A549 (cell line): ENCODE results near the gene CIB4. TPM values are rescaled to one million over a fixed set of nuclear protein-coding genes. Genes with fewer than 3 reads are reported as not detected.

Experiments
- ATAC-seq, 2 experiments: fragments of 200-7000 bp in 1 of 2; fragments of >200 bp in 1 of 2; cut with Nextera tagmentation in 1 of 2; cut with Tn5 transposase in 1 of 2; 3 replicates each; pipeline versions ENCODE4 v1.8.0 to v1.9.1; 2018 to 2020; ENCODE audit warnings: mild to moderate bottlenecking in 1 of 2, moderate library complexity in 1 of 2
- CTCF ChIA-PET: fragments of 300-600 bp; sonication (Branson Sonifier 250); formaldehyde crosslinking; extraction: SDS; loops from one replicate; lab custom pipeline; 2021; ENCODE audit warnings: antibody characterized with exemption, inconsistent platforms; lab: Yijun Ruan, JAX
- POLR2A ChIA-PET: fragments of 350-600 bp; formaldehyde crosslinking; extraction: SDS; loops from one replicate; lab custom pipeline; 2021; ENCODE audit warnings: antibody characterized with exemption, inconsistent platforms; lab: Yijun Ruan, JAX
- DNase-seq, 2 experiments: peaks; one replicate each; pipeline versions ENCODE4 v3.0.0 to v3.0.0-alpha.2; 2011 to 2016; ENCODE audit warnings: low read depth in 1 of 2, low spot score in 1 of 2
- FAIRE-seq: peaks from 2 replicates; lab custom pipeline; 2011; peaks lifted over from hg19 to GRCh38; lab: Jason Lieb, UNC
- H3K27ac ChIP-seq, 2 experiments: fragments of >200 bp; sonication (Bioruptor Twin); formaldehyde crosslinking; 3 replicates each; pipeline ENCODE4 v1.5.1; 2016 to 2017
- H3K4me1 ChIP-seq: fragments of >200 bp; sonication (Bioruptor Twin); formaldehyde crosslinking; 3 replicates; pipeline ENCODE4 v1.6.1; 2016
- H3K4me2 ChIP-seq: fragments of >200 bp; sonication (Bioruptor Twin); formaldehyde crosslinking; 3 replicates; pipeline ENCODE4 v1.6.1; 2016
- H3K4me3 ChIP-seq: fragments of >200 bp; sonication (Bioruptor Twin); formaldehyde crosslinking; 3 replicates; pipeline ENCODE4 v1.5.1; 2016
- H3K9me3 ChIP-seq: fragments of >200 bp; sonication (Bioruptor Twin); formaldehyde crosslinking; 3 replicates; pipeline ENCODE4 v1.6.1; 2016
- BCL3 ChIP-seq: fragments of >200 bp; sonication (Bioruptor Twin); formaldehyde crosslinking; IDR thresholded peaks from 3 replicates; pipeline ENCODE4 v1.6.1; 2016
- BHLHE40 ChIP-seq: IDR thresholded peaks from 2 replicates; pipeline ENCODE4 v1.6.1; 2012; ENCODE audit warnings: low read depth, low read length, inconsistent platforms
- CEBPB ChIP-seq, 2 experiments: fragments of >200 bp in 1 of 2; sonication (Bioruptor Twin) in 1 of 2; formaldehyde crosslinking in 1 of 2; IDR thresholded peaks; 2 replicates each; pipeline ENCODE4 v1.6.1; 2012 to 2016
- CHD4 ChIP-seq: fragments of 200-600 bp; sonication (generic); IDR thresholded peaks from 2 replicates; pipeline ENCODE4 v1.6.1; 2016; ENCODE audit warnings: antibody characterized with exemption, mild to moderate bottlenecking, borderline replicate concordance
- EHMT2 ChIP-seq: fragments of 200-600 bp; sonication (generic); IDR thresholded peaks from 2 replicates; pipeline ENCODE4 v1.6.1; 2016; ENCODE audit warnings: antibody characterized with exemption, low read depth, mild to moderate bottlenecking, moderate library complexity
- EP300 ChIP-seq, 2 experiments: fragments of >200 bp; sonication (Bioruptor Twin); formaldehyde crosslinking; IDR thresholded peaks; 2 replicates in 1 of 2; 3 replicates in 1 of 2; pipeline ENCODE4 v1.6.1; 2016 to 2017
- FOSB ChIP-seq: fragments of 250-450 bp; sonication (Bioruptor Pico); IDR thresholded peaks from 2 replicates; pipeline ENCODE4 v1.5.0; 2020; ENCODE audit warnings: mild to moderate bottlenecking, moderate library complexity
- FOXS1 ChIP-seq: fragments of 250-450 bp; sonication (Bioruptor Pico); IDR thresholded peaks from 2 replicates; pipeline ENCODE4 v1.5.0; 2020; ENCODE audit warnings: mild to moderate bottlenecking, moderate library complexity
- GATA3 ChIP-seq: IDR thresholded peaks from 2 replicates; pipeline ENCODE4 v1.6.1; 2012; ENCODE audit warnings: borderline replicate concordance
- HOXB5 ChIP-seq: fragments of 250-450 bp; sonication (Bioruptor Pico); IDR thresholded peaks from 2 replicates; pipeline ENCODE4 v1.5.0; 2020; ENCODE audit warnings: mild to moderate bottlenecking, moderate library complexity
- JUN ChIP-seq, 2 experiments: fragments of >200 bp; sonication (Bioruptor Twin); formaldehyde crosslinking; IDR thresholded peaks; 2 replicates in 1 of 2; 3 replicates in 1 of 2; pipeline ENCODE4 v1.6.1; 2016 to 2017
- JUNB ChIP-seq: fragments of >200 bp; sonication (Bioruptor Twin); formaldehyde crosslinking; IDR thresholded peaks from 2 replicates; pipeline ENCODE4 v1.6.1; 2016
- MYC ChIP-seq: IDR thresholded peaks from 2 replicates; pipeline ENCODE4 v1.6.1; 2012; ENCODE audit warnings: mild to moderate bottlenecking, inconsistent platforms, low read length, improper control_type of control experiment, borderline replicate concordance
- NFE2L2 ChIP-seq: fragments of 150-350 bp; conservative IDR thresholded peaks from 2 replicates; pipeline ENCODE4 v1.6.1; 2014; ENCODE audit warnings: low read length
- NR3C1 ChIP-seq: fragments of >200 bp; sonication (Bioruptor Twin); formaldehyde crosslinking; IDR thresholded peaks from 3 replicates; pipeline ENCODE4 v1.6.1; 2017
- PBX3 ChIP-seq: IDR thresholded peaks from 2 replicates; pipeline ENCODE4 v1.6.1; 2012
- PHF8 ChIP-seq: fragments of 200-600 bp; sonication (generic); IDR thresholded peaks from 2 replicates; pipeline ENCODE4 v1.6.1; 2016; ENCODE audit warnings: low read depth, mild to moderate bottlenecking, antibody characterized with exemption, moderate library complexity, borderline replicate concordance
- POLR2AphosphoS2 ChIP-seq: conservative IDR thresholded peaks from 2 replicates; pipeline ENCODE4 v1.6.1; 2012; ENCODE audit warnings: low read length, improper control_type of control experiment, inconsistent platforms
- RAD21 ChIP-seq, 2 experiments: fragments of >200 bp in 1 of 2; sonication (Bioruptor Twin) in 1 of 2; formaldehyde crosslinking in 1 of 2; IDR thresholded peaks in 1 of 2; conservative IDR thresholded peaks in 1 of 2; 2 replicates in 1 of 2; 3 replicates in 1 of 2; pipeline ENCODE4 v1.6.1; 2012 to 2018; ENCODE audit warnings: inconsistent platforms in 1 of 2
- RCOR1 ChIP-seq: fragments of 150-350 bp; IDR thresholded peaks from 2 replicates; pipeline ENCODE4 v1.6.1; 2014; ENCODE audit warnings: antibody characterized with exemption, low read length, low read depth
- RFX5 ChIP-seq: fragments of 450-650 bp; IDR thresholded peaks from 2 replicates; pipeline ENCODE4 v1.7.1; 2014; ENCODE audit warnings: antibody characterized with exemption, mild to moderate bottlenecking, moderate library complexity
- RNF2 ChIP-seq: fragments of 200-600 bp; sonication (generic); IDR thresholded peaks from 2 replicates; pipeline ENCODE4 v1.6.1; 2016; ENCODE audit warnings: low read depth, mild to moderate bottlenecking, antibody characterized with exemption, moderate library complexity, borderline replicate concordance
- SMC3 ChIP-seq: fragments of >200 bp; sonication (Bioruptor Twin); formaldehyde crosslinking; IDR thresholded peaks from 3 replicates; pipeline ENCODE4 v1.6.1; 2018; ENCODE audit warnings: inconsistent platforms
- SREBF2 ChIP-seq: fragments of 450-650 bp; IDR thresholded peaks from 2 replicates; pipeline ENCODE4 v1.6.1; 2014; ENCODE audit warnings: mild to moderate bottlenecking, moderate library complexity
- ZC3H11A ChIP-seq: fragments of 450-650 bp; IDR thresholded peaks from 2 replicates; pipeline ENCODE4 v1.6.1; 2014; ENCODE audit warnings: antibody characterized with exemption, mild to moderate bottlenecking
- WGBS: methylation state at CpG from one replicate; pipeline ENCODE4 v1.1.6; 2017; ENCODE audit errors: missing lambda C conversion rate; 5-methylcytosine and 5-hydroxymethylcytosine counted together
- polyA plus RNA-seq, 4 experiments: library from polyadenylated mRNA; depleted of rRNA in 3 of 4; stranded (reverse); fragments of >200 nt; fragmentation: RNase III in 1 of 4; extraction: RNeasy Plus Mini Kit Qiagen cat#74134 plus additional on column Dnase treatment in 1 of 4; gene quantifications; 2 replicates in 3 of 4; 3 replicates in 1 of 4; pipeline ENCODE4 v1.2.3, GENCODE V29; 2011 to 2017
- TF ChIP-seq, protein P1 (sequence below): fragments of 150-350 bp; IDR thresholded peaks from 2 replicates; pipeline ENCODE4 v1.6.1; 2014; ENCODE audit warnings: low read depth, mild to moderate bottlenecking, low read length
- TF ChIP-seq, protein P2 (sequence below): fragments of 450-650 bp; IDR thresholded peaks from 2 replicates; pipeline ENCODE4 v1.6.1; 2014; ENCODE audit warnings: antibody characterized with exemption
- TF ChIP-seq, protein P3 (sequence below): fragments of 250-450 bp; sonication (Bioruptor Pico); IDR thresholded peaks from 2 replicates; pipeline ENCODE4 v1.5.0; 2020; ENCODE audit warnings: low read depth, mild to moderate bottlenecking, moderate library complexity

Gene CIB4
- polyA plus RNA-seq, 2 of the 4 experiments (the other 2 are of a cell fraction) = 0.30 to 1.0 TPM

GRCh38 chr2:26576565-26577441 lies 64.4 kb downstream of the CIB4 start:
- TF ChIP-seq SMC3 (no peak), BCL3 (no peak), PHF8 (no peak), RCOR1 (no peak), GATA3 (no peak), RNF2 (no peak), CHD4 (no peak), ZC3H11A (no peak), NR3C1 (no peak), FOXS1 (no peak), MYC (no peak), PBX3 (no peak), SREBF2 (no peak), NFE2L2 (no peak), JUNB (no peak), POLR2AphosphoS2 (no peak), EP300 (IDR thresholded peaks at IDR 0.05) (no peak)
- TF ChIP-seq, protein P1, sequence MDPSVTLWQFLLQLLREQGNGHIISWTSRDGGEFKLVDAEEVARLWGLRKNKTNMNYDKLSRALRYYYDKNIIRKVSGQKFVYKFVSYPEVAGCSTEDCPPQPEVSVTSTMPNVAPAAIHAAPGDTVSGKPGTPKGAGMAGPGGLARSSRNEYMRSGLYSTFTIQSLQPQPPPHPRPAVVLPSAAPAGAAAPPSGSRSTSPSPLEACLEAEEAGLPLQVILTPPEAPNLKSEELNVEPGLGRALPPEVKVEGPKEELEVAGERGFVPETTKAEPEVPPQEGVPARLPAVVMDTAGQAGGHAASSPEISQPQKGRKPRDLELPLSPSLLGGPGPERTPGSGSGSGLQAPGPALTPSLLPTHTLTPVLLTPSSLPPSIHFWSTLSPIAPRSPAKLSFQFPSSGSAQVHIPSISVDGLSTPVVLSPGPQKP = no peak
- TF ChIP-seq, protein P2, sequence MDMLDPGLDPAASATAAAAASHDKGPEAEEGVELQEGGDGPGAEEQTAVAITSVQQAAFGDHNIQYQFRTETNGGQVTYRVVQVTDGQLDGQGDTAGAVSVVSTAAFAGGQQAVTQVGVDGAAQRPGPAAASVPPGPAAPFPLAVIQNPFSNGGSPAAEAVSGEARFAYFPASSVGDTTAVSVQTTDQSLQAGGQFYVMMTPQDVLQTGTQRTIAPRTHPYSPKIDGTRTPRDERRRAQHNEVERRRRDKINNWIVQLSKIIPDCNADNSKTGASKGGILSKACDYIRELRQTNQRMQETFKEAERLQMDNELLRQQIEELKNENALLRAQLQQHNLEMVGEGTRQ = no peak
- TF ChIP-seq, protein P3, sequence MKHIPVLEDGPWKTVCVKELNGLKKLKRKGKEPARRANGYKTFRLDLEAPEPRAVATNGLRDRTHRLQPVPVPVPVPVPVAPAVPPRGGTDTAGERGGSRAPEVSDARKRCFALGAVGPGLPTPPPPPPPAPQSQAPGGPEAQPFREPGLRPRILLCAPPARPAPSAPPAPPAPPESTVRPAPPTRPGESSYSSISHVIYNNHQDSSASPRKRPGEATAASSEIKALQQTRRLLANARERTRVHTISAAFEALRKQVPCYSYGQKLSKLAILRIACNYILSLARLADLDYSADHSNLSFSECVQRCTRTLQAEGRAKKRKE = no peak
- Histone ChIP-seq H3K4me3 (no peak overlapping the region), H3K9me3 (no peaks in the 10 kb centered on the region), H3K4me2 (no peak overlapping the region; the same call in 2 of the 3 replicates), H3K27ac (no peak overlapping the region), H3K4me1 (peaks cover 4% of the 10 kb centered on the region; the same call in 2 of the 3 replicates)
- DNase-seq (no peak), ATAC-seq (no peak), FAIRE-seq (no peak)
- WGBS = 62% methylated on average over 17 of the region's 17 CpGs
- ChIA-PET POLR2A (no interaction called here), CTCF (interaction anchor here (0.8 to 11.0 kb wide), 42 partner anchors 13 to 631 kb away, joined by 3 to 237 read pairs (median 6); partner anchors contain the start of gene CIB4)

DNA sequence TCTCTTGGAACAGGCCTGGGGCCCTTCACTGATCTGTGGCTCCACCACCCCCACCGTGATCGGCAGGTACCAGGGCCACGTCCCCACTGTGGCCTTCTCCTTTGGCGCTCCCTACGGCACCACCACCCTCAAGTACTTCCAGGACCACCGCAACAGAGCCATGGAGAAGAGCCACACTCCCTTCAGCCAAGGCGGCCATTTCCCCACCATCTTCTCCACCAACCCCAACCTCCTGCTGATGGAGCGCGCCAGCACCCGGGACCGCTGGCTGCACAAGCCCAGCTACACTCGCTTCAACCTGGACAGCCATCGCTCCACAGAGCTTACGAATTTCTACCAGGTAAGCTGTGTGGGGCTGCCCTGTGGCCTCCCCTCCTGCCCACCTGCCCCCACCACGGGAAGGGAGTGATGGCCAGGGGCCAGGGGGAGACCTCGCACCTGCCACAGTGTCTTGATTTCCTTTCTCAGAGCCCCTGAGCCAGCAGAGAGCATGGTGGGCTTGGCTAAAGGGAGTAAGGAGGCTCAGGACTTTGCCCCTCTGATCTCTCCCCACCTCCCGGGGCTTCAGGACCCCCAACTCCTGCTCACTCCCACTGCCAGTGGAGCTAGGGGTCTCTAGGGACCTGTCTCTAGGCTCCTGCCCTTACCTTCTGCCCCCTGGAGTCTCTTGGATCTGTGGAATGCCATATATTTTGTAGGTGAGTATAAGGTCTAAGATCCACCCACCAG lies 65.2 kb downstream of the CIB4 start:
- FAIRE-seq = no peak

More for the DNA sequence above, 65.2 kb downstream of the CIB4 start:
- H3K27ac ChIP-seq = no peak overlapping the region
- no peak overlapping the region for H3K4me2 ChIP-seq
- ChIA-PET POLR2A (no interaction called here), CTCF (interaction anchor here (1.1 to 11.0 kb wide), 14 partner anchors 14 to 260 kb away, joined by 3 to 237 read pairs (median 32); a partner anchor contains a TSS)
- H3K4me1 ChIP-seq = peaks cover 4% of the 10 kb centered on the region; the same call in 2 of the 3 replicates
- H3K4me3 ChIP-seq = no peak overlapping the region
- TF ChIP-seq FOSB (CRISPR knock-in tag) = no peak
- TF ChIP-seq JUN (IDR thresholded peaks at IDR 0.05) = no peak
- no peak for TF ChIP-seq CEBPB (IDR thresholded peaks at IDR 0.05)
- no peak for TF ChIP-seq RAD21 (conservative IDR thresholded peaks at IDR 0.05 in 1 of 2, IDR thresholded peaks at IDR 0.05 in 1 of 2)
- no peak for TF ChIP-seq RFX5
- TF ChIP-seq BHLHE40 = no peak
- no peak for TF ChIP-seq HOXB5 (CRISPR knock-in tag)
- no peak for TF ChIP-seq CHD4
- TF ChIP-seq RNF2 = no peak
- TF ChIP-seq EHMT2 = no peak
- no peak for TF ChIP-seq PBX3
- no peak for TF ChIP-seq ZC3H11A
- ATAC-seq = no peak
- H3K9me3 ChIP-seq = no peaks in the 10 kb centered on the region
- no peak for DNase-seq
- 76% methylated on average over 17 of the region's 17 CpGs for WGBS
